GM10847 (cell line): Measurements from ENCODE around the gene MRO.

Source experiments
- POLR2A ChIP-seq: IDR thresholded peaks from 2 replicates; pipeline ENCODE4 v1.6.1; 2011; ENCODE audit not compliant: insufficient read length; ENCODE audit errors: extremely low read depth

MRO gene

DNA sequence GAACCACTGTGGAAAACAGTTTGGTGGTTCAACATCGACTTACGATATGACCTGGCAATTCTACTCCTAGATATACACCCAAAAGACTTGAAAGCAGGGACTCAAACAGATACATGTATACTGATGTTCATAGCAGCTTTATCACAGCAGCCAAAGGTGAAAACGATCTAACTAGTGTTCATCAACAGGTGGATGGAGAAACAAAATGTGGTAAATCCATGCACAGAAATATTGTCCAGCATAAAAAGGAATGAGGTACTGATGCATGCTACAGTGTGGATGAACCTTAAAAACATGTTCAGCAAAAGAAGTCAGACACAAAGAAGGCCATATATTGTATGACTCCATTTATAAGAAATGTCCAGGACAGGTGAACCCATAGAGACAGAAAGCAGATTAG lies 36.3 kb downstream of the MRO start:
- no peak for TF ChIP-seq POLR2A

GRCh38 chr18:50776383-50776782 lies 43.4 kb downstream of the MRO start:
- no peak for TF ChIP-seq POLR2A

- no peak for TF ChIP-seq POLR2A
These were observed 44.1 kb downstream of the MRO start for GRCh38 chr18:50775726-50776125.

DNA sequence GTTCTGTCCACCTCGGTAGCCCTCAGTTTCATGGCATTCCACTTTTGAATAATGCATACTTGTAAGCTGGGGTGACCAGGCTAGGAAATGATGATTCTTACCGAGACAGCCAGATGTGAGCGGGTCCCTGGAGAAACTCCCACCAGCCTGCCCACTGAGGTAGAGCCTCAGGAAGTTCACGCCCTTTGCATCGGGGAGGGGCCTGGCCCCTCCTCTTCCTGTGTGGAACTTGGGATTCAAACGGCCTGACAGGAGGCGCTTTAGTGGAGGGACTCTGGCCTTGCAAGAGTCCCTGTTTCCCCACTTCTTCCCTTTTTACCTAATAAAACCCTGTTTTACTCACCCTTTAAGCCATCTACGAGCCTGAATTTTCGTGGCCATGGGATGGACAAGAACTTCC lies 44.6 kb downstream of the MRO start:
- TF ChIP-seq POLR2A, result no peak

- TF ChIP-seq POLR2A, result no peak
These were observed 50.4 kb downstream of the MRO start for GRCh38 chr18:50769463-50769862.

- TF ChIP-seq POLR2A, result no peak
These were observed 62.5 kb downstream of the MRO start for GRCh38 chr18:50757358-50757757.

- TF ChIP-seq POLR2A, result no peak
These were observed 65.5 kb downstream of the MRO start for GRCh38 chr18:50754297-50754696.

DNA sequence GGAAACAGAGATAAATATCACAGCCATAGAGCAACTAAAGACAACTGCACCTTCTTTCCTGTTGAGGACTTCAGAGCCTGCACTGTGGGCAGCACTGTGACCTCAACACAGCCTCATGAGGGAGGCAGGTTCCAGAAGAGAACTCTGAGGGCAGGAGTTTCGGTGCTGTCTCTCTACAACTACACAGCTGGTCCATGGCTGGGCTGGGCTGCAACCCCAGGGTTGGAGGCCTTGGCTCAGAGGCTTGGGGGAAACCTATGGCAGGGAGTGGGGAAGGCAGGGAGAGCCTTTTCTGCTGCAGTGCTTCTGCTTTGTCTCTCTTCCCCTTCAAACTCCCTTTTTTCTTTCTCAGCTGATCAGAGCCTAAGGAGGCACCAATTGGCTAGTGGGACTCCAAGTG lies 66.5 kb downstream of the MRO start:
- no peak for TF ChIP-seq POLR2A

DNA sequence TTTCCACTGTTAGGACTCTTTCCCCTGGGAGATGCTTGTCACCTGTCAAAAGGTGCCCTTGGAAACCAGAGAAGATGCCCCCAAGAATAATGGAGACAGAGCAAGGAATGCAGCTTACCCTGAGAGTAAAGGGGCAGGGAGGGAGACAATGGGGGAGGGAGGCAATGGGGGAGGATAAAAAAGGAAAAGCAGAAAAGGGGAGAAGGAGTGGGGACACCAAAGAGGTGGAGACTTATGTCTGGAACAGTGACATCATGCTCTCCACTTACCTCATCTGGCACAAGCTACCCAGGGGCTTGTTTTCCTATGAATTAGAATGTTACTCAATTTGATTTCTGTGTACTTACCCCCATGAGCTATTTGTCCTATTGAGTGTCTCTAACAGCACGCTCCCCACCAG lies 67.9 kb downstream of the MRO start:
- TF ChIP-seq POLR2A, result no peak

DNA sequence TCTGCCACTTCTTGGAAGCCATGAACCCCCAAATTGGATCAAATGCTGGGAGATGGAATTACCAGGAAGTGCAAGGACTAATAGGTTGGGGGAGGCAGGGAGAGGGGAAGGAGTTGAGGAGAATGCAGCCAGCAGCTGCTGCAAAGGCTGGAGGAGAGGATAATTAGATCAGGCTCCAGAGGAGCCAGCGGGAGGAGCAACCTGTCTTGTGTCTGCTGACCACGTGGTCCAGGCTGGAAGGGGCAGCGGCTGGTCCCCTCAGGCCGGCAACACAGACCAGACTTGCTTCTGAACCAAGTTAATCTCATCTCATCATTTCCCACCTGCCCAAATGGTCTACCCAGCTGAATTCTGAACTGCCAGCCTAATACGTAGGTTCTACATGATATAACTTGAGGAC lies 68.3 kb downstream of the MRO start:
- no peak for TF ChIP-seq POLR2A

DNA sequence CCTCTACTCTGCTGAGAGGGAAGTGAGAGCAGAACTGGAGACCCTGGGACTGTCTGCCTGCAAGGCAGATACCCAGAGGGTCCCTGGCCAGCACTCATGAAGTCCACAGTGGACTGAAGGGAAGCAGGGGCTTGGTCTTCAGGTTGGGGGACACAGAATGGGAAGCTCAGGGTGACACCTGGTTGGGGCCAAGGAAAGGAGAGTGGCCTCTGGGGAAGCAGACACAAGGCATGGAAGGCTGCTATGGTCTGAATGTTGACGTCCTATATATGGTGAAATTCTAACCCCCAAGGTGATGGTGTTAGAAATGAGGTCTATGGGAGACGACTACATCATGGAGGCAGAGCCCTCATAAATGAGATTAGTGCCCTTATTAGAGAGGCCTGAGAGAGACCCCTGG lies 69.3 kb downstream of the MRO start:
- no peak for TF ChIP-seq POLR2A

DNA sequence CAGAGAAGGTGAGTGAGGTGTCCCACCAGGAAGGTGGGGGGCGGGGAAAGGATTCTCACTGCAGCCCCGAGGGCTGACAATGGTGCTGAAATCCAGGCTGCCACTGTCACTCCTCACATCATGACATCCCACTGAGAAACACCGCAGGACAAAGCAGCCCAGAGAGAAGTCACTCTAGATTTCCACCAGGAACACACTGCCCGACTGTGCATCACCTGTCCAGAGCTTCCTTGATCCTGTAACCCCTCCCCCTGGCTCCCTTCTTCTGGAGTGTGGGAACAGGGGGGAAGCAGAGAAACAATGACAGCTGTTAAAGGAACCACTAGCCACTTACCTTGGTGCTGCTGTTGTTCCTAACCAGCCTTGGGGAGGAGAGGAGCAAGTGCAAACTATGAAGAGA lies 69.9 kb downstream of the MRO start:
- no peak for TF ChIP-seq POLR2A

DNA sequence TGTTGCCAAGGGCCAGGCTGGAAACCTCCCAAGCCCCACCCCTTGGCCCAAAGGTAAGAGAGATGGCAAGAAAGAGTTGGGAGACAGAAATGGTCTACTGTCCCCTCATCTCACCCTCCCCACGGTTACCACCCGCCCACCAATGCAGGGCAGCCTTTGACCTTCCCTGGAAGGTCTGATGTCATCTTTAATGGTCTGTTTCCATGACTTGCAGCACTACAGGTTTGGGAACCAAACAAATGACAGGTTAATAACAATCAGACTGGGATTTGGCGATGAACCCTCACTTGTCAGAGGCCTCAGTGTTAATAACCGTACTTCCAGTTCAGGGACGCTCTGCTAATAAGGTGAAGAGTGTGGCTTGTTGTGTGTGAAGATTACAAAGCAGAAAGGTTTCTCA lies 70.4 kb downstream of the MRO start:
- TF ChIP-seq POLR2A, result no peak

- TF ChIP-seq POLR2A, result no peak
These were observed 71.3 kb downstream of the MRO start for GRCh38 chr18:50748243-50749229.

- TF ChIP-seq POLR2A, result no peak
These were observed 72.0 kb downstream of the MRO start for GRCh38 chr18:50747849-50748242.

DNA sequence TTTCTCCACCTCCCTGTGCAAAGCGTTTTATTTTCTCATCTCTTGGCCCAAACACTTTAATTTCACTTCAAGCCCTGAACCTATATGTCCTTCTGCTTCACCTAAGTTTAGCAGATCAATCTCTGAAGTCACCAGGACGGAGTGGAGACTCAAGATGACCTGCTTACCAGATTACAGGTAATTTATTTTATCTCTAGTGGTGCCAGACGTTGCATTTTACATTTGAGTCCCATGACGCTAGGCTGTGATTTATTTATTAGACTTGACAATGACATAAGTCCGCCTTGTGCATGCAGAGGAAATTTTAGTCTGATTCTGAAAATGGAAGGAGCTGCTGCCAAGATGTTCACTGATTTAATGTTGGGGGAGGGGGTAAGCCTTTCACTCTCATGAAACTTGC lies 73.9 kb downstream of the MRO start:
- TF ChIP-seq POLR2A, result no peak
